ENCODE measurements around the gene FTO. TPM values are rescaled to one million over a fixed set of nuclear protein-coding genes. Genes with fewer than 3 reads are reported as not detected.

The FTO gene
- total RNA-seq, 4 donors from 2014 or later = 29.0 to 64.1 (median 48.1) TPM

- intact Hi-C loops (cut with DNase I) = no loop called here
- Histone ChIP-seq H3K36me3 (peaks cover 0 to 12% (median 0%) of the 10 kb centered on the region in 3 donors), H3K4me3 (no peak overlapping the region), H3K9me3 (no peaks in the 10 kb centered on the region), H3K27ac (no peak overlapping the region), H3K4me1 (no peaks in the 10 kb centered on the region), H3K27me3 (no peaks in the 10 kb centered on the region)
- WGBS, 2 donors = 91 to 95% methylated on average over 12 to 13 of the region's 13 CpGs
- no peak for DNase-seq
- no peak for TF ChIP-seq POLR2A (IDR thresholded peaks at IDR 0.05)
- TF ChIP-seq, protein P1, sequence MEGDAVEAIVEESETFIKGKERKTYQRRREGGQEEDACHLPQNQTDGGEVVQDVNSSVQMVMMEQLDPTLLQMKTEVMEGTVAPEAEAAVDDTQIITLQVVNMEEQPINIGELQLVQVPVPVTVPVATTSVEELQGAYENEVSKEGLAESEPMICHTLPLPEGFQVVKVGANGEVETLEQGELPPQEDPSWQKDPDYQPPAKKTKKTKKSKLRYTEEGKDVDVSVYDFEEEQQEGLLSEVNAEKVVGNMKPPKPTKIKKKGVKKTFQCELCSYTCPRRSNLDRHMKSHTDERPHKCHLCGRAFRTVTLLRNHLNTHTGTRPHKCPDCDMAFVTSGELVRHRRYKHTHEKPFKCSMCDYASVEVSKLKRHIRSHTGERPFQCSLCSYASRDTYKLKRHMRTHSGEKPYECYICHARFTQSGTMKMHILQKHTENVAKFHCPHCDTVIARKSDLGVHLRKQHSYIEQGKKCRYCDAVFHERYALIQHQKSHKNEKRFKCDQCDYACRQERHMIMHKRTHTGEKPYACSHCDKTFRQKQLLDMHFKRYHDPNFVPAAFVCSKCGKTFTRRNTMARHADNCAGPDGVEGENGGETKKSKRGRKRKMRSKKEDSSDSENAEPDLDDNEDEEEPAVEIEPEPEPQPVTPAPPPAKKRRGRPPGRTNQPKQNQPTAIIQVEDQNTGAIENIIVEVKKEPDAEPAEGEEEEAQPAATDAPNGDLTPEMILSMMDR (IDR thresholded peaks at IDR 0.05) = no peak
These were observed 389.3 kb downstream of the FTO start for GRCh38 chr16:54093281-54093680.

DNA sequence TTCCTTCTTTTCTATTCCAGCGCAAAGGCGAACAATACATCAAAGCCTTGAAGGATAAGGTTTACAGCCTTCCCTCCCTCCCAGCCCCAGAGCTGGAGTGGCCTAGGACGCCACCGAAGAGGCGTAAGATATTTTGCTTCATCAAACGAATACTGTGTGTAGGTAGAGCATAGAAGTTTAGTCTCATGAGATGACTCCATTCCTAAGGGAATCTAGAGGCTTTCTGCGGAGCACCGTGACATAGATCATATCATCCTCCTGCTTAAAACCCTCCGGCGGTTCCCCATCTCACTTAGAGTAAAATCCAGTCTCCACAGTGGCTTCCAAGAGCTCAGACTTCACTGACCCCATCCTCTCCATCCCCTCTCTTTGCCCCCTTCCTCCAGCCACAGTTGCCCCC, 390.7 kb downstream of the FTO start:
- WGBS, 2 donors = 92 to 96% methylated on average over 10 of the region's 10 CpGs
- Histone ChIP-seq H3K27me3 (no peaks in the 10 kb centered on the region), H3K36me3 (peaks cover 0 to 12% (median 0%) of the 10 kb centered on the region in 3 donors), H3K27ac (no peak overlapping the region), H3K9me3 (no peaks in the 10 kb centered on the region), H3K4me3 (no peak overlapping the region), H3K4me1 (no peaks in the 10 kb centered on the region)
- intact Hi-C loops (cut with DNase I) = no loop called here
- TF ChIP-seq, protein P1 (IDR thresholded peaks at IDR 0.05) = no peak
- TF ChIP-seq POLR2A (IDR thresholded peaks at IDR 0.05) = no peak
- no peak for DNase-seq

DNA sequence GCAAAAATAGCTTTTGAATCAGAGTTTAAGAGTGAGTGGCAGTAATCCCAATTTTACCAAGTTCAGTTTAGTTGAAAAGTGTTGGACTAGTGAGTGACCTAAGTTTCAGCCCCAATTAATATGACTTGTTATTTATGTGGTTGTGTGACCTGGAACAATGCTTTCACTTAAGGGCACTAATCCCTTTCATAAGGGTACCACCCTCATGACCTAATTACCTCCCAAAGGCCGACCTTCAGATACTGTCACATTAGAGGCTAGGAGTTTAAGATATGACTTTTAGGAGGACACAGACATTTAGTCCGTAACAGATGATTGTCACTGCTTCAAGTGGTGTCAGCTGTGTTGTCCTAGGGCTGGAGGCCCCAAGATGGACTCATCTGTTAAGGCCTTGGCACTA, 392.7 kb downstream of the FTO start:
- no peak for TF ChIP-seq POLR2A (IDR thresholded peaks at IDR 0.05)
- TF ChIP-seq, protein P1 (IDR thresholded peaks at IDR 0.05) = no peak
- H3K27me3 ChIP-seq = no peaks in the 10 kb centered on the region
- intact Hi-C loops (cut with DNase I) = no loop called here
- peaks cover 0 to 12% (median 0%) of the 10 kb centered on the region in 3 donors for H3K36me3 ChIP-seq
- H3K4me1 ChIP-seq = no peaks in the 10 kb centered on the region
- H3K9me3 ChIP-seq = no peaks in the 10 kb centered on the region
- 94 to 97% methylated on average over 2 of the region's 2 CpGs for whole genome bisulfite sequencing, 2 donors
- H3K4me3 ChIP-seq = no peak overlapping the region
- no peak overlapping the region for H3K27ac ChIP-seq
- no peak for DNase-seq

GRCh38 chr16:54097774-54098173, 393.8 kb downstream of the FTO start:
- H3K4me3 ChIP-seq = no peak overlapping the region
- H3K36me3 ChIP-seq = peaks cover 0 to 12% (median 0%) of the 10 kb centered on the region in 3 donors
- 59 to 90% methylated on average over 3 of the region's 3 CpGs for WGBS, 2 donors
- H3K27me3 ChIP-seq = no peaks in the 10 kb centered on the region
- no peak overlapping the region for H3K27ac ChIP-seq
- TF ChIP-seq, protein P1 (IDR thresholded peaks at IDR 0.05) = no peak
- TF ChIP-seq POLR2A (IDR thresholded peaks at IDR 0.05) = no peak
- DNase-seq = no peak
- H3K4me1 ChIP-seq = no peaks in the 10 kb centered on the region
- no peaks in the 10 kb centered on the region for H3K9me3 ChIP-seq
- intact Hi-C loops (cut with DNase I) = no loop called here

GRCh38 chr16:54098247-54098646, 394.3 kb downstream of the FTO start:
- TF ChIP-seq, protein P1 (IDR thresholded peaks at IDR 0.05) = no peak
- TF ChIP-seq POLR2A (IDR thresholded peaks at IDR 0.05) = no peak
- no peaks in the 10 kb centered on the region for H3K9me3 ChIP-seq
- no peaks in the 10 kb centered on the region for H3K27me3 ChIP-seq
- 66 to 82% methylated on average over 2 of the region's 2 CpGs for WGBS, 2 donors
- intact Hi-C loops (cut with DNase I) = no loop called here
- H3K27ac ChIP-seq = no peak overlapping the region
- no peaks in the 10 kb centered on the region for H3K4me1 ChIP-seq
- no peak overlapping the region for H3K4me3 ChIP-seq
- DNase-seq = no peak
- H3K36me3 ChIP-seq = peaks cover 0 to 12% (median 0%) of the 10 kb centered on the region in 3 donors

Measured in esophagus squamous epithelium (tissue), 5 donors.